Mononuclear cell (primary cell): ENCODE measurements around the gene GNG12. TPM values are rescaled to one million over a fixed set of nuclear protein-coding genes. Genes with fewer than 3 reads are reported as not detected.
"Not testable (repeated sequence)": the region's sequence is repeated elsewhere in the genome, so short reads cannot be mapped to it uniquely, and the experiment has no call there.

Experiments
- H3K27me3 ChIP-seq: 2 replicates; pipeline ENCODE4 v1.6.0; 2011; ENCODE audit warnings: low read length, control low read depth; ENCODE audit not compliant: insufficient read depth
- H3K4me1 ChIP-seq: 2 replicates; pipeline ENCODE4 v1.5.1; 2011; ENCODE audit warnings: mild to moderate bottlenecking, low read length, control low read depth; ENCODE audit not compliant: insufficient read depth
- H3K4me3 ChIP-seq: 2 replicates; pipeline ENCODE4 v1.5.1; 2011; ENCODE audit warnings: mild to moderate bottlenecking, low read length, moderate library complexity
- H3K9me3 ChIP-seq: 2 replicates; pipeline ENCODE4 v1.5.1; 2011; ENCODE audit warnings: low read depth, mild to moderate bottlenecking, control low read depth, low read length
- total RNA-seq: library from RNA; depleted of rRNA; stranded (reverse); fragments of >200 nt; gene quantifications from one replicate; pipeline ENCODE4 v1.2.3, GENCODE V29; 2012

GNG12 gene
- total RNA-seq, 1 donor, result 0.21 TPM

DNA sequence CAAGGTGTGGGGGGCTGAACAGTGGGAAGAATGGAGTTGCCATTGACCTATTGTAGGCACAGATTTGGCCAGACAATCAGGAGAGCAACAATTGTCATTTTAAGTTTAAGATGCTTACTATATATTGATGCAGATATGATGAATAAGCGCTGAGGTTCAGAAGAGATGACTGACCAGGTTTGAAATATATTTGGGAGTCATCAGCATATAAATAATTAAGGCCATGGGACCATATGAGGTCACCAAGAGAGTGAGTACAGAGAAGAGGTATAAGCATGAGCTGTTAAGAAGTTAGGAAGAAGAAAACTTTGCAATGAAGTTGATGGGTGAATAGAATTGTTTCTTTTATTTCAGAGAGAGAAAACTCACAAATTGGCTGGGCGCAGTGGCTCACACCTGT lies 152.8 kb downstream of the GNG12 start:
- peaks cover 19% of the 10 kb centered on the region for H3K4me1 ChIP-seq
- H3K9me3 ChIP-seq, result no peaks in the 10 kb centered on the region
- H3K4me3 ChIP-seq, result no peak overlapping the region
- no peaks in the 10 kb centered on the region for H3K27me3 ChIP-seq

DNA sequence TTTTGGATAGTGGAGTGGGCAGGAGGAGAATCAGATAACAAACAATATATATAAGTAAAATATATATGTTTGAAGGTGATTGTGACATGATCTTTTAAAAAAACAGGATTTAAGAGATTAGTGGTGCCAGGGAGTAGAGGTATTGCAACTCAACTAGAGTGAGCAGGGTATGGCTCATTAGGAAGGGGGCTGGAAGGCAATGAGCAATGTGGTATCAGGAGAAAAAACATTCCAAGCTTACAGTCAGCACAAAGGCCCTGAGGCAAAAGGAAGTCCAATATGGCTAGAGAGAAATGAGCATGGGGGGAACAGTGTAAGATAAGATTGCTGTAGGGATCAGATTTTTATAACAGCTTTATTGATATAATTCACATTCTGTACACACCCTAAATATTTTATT lies 153.6 kb downstream of the GNG12 start:
- no peaks in the 10 kb centered on the region for H3K27me3 ChIP-seq
- H3K4me1 ChIP-seq, result peaks cover 26% of the 10 kb centered on the region
- H3K4me3 ChIP-seq, result no peak overlapping the region
- H3K9me3 ChIP-seq, result no peaks in the 10 kb centered on the region

DNA sequence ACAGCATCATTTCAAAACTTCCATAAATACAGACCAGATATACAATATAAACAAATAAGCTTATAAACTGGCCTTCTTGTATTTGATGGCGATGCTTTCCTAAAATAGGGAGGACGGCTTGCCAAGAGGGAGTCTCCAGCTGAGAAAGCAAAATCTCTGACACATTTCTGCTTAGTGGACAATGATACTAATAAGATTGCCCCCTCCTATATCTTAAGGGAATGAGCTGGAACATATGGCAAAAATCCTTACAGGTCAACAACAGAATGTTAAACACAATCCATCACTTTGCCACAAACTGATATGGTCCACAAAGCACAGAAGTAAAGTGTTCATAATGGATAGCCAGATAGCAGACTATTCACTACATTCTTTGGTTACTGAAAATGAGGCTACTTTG lies 155.3 kb downstream of the GNG12 start:
- H3K9me3 ChIP-seq, result no peaks in the 10 kb centered on the region
- peaks cover 13% of the 10 kb centered on the region for H3K4me1 ChIP-seq
- H3K4me3 ChIP-seq, result no peak overlapping the region
- H3K27me3 ChIP-seq, result no peaks in the 10 kb centered on the region

GRCh38 chr1:67677408-67677807 lies 155.9 kb downstream of the GNG12 start:
- Histone ChIP-seq H3K4me3 (no peak overlapping the region), H3K9me3 (no peaks in the 10 kb centered on the region), H3K4me1 (peaks cover 9% of the 10 kb centered on the region), H3K27me3 (no peaks in the 10 kb centered on the region)

- Histone ChIP-seq H3K27me3 (no peaks in the 10 kb centered on the region), H3K4me1 (peaks cover 9% of the 10 kb centered on the region), H3K9me3 (no peaks in the 10 kb centered on the region), H3K4me3 (no peak overlapping the region)
Measured at GRCh38 chr1:67676946-67677345, 156.3 kb downstream of the GNG12 start.

DNA sequence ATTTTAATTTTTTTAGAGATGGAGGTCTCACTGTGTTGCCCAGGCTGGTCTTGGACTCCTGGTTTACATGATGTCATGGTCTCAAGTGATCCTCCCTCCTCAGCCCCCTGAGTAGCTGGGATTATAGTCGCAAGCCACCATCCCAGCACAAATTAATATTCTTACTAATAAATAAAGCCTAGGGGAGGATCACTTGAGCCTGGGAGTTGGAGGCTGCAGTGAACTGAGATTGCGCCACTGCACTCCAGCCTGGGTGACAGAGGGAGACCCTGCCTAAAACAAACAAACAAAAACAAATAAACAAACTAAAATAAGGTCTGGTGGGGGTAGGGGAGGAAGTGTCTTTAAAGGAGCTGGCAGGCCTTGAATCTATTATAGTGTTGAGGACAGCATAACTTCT lies 157.0 kb downstream of the GNG12 start:
- Histone ChIP-seq H3K27me3 (no peaks in the 10 kb centered on the region), H3K9me3 (no peaks in the 10 kb centered on the region), H3K4me3 (no peak overlapping the region), H3K4me1 (peaks cover 9% of the 10 kb centered on the region)

GRCh38 chr1:67675800-67676199 lies 157.5 kb downstream of the GNG12 start:
- no peaks in the 10 kb centered on the region for H3K27me3 ChIP-seq
- no peaks in the 10 kb centered on the region for H3K9me3 ChIP-seq
- H3K4me1 ChIP-seq, result peaks cover 9% of the 10 kb centered on the region
- no peak overlapping the region for H3K4me3 ChIP-seq

DNA sequence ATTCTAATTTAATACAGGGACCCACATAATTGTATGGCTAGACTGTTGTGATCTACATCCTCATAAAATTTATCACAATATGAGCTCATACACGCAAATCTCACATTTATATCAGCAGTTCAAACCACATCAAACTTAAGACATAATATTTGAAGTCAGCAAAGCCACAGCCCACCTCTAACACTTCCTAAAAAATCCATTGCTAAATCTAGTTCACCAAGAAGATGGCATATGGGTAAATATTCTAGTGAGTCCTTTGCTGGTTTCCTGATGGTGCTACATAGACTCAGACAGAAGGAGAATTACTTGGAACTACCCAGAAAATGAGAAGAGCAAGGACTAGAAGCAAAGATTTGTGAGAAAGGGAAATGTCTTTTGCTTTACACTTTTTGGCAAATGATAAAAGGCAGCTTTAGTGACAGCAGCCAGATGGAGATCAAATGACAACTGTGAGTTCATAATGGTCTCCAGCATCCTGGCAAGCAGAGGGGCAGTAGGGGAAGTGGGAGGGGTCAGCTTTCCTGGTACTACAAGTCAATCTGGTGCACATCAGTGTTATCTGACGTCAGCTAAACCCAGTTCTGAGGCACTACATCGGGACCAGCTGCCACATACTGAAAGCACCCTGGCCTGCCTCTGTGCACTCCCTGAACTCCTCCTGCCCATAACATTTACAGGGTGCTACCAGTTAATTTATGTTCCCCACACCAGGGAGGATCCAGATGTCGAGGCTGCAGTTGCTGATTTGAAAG lies 158.8 kb downstream of the GNG12 start:
- Histone ChIP-seq H3K4me1 (peaks cover 9% of the 10 kb centered on the region), H3K27me3 (no peaks in the 10 kb centered on the region), H3K4me3 (no peak overlapping the region), H3K9me3 (no peaks in the 10 kb centered on the region)

- no peaks in the 10 kb centered on the region for H3K9me3 ChIP-seq
- H3K4me3 ChIP-seq, result no peak overlapping the region
- no peaks in the 10 kb centered on the region for H3K27me3 ChIP-seq
- H3K4me1 ChIP-seq, result peaks cover 9% of the 10 kb centered on the region
Measured at GRCh38 chr1:67673468-67674201, 159.6 kb downstream of the GNG12 start.

- H3K9me3 ChIP-seq, result no peaks in the 10 kb centered on the region
- no peak overlapping the region for H3K4me3 ChIP-seq
- peaks cover 9% of the 10 kb centered on the region for H3K4me1 ChIP-seq
- no peaks in the 10 kb centered on the region for H3K27me3 ChIP-seq
Measured at GRCh38 chr1:67672260-67672803, 160.9 kb downstream of the GNG12 start.

- Histone ChIP-seq H3K4me3 (no peak overlapping the region), H3K9me3 (no peaks in the 10 kb centered on the region), H3K27me3 (no peaks in the 10 kb centered on the region), H3K4me1 (no peaks in the 10 kb centered on the region)
Measured at GRCh38 chr1:67668660-67669059, 164.6 kb downstream of the GNG12 start.

DNA sequence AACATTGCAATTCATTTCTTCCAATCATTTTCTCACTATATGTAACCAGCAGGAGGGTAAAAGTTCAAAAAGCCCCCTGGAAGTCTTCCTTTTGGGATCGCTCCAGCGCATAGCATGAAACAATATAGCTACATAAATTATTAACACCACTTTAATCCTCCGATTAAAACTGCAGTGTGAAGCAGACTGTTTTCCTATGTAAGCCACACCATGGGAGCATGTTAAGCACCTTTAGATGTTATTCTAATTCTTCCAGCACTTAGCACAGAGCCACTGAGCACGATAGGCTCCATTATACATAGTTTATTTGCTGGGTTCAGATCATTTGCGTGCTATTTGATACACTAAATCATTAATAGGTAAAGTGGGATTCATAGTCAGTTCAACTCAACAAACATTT lies 166.6 kb downstream of the GNG12 start:
- Histone ChIP-seq H3K9me3 (no peaks in the 10 kb centered on the region), H3K4me1 (no peaks in the 10 kb centered on the region), H3K4me3 (no peak overlapping the region), H3K27me3 (no peaks in the 10 kb centered on the region)

GRCh38 chr1:67665307-67665706 lies 168.0 kb downstream of the GNG12 start:
- H3K4me1 ChIP-seq, H3K27me3 ChIP-seq, H3K9me3 ChIP-seq, H3K4me3 ChIP-seq: not testable (repeated sequence)

- no peak overlapping the region for H3K4me3 ChIP-seq
- H3K4me1 ChIP-seq, result no peaks in the 10 kb centered on the region
- H3K27me3 ChIP-seq, result no peaks in the 10 kb centered on the region
- no peaks in the 10 kb centered on the region for H3K9me3 ChIP-seq
Measured at GRCh38 chr1:67664048-67664447, 169.2 kb downstream of the GNG12 start.

DNA sequence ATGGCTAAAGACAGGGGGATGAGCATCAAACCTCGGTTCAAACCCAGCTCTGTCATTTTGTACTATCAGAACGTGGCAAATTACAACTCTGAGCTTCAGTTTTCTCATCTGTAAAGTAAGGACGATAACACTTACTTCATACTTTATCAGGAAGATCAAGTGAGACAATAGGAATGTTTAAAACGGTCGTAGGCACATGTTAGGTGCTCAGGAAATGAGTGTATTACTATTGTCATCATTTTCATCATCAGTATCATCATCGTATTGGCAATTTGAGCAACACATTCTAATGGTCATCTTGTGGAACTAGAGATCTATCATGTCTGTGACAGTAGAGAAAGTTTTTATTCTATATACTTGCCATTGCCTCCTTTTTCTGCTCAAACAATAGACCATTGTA lies 170.4 kb downstream of the GNG12 start:
- no peaks in the 10 kb centered on the region for H3K27me3 ChIP-seq
- H3K4me1 ChIP-seq, result no peaks in the 10 kb centered on the region
- no peaks in the 10 kb centered on the region for H3K9me3 ChIP-seq
- no peak overlapping the region for H3K4me3 ChIP-seq
